SK-N-SH treated with all-trans-retinoic acid at 6 μM for 48 hours (cell line): ENCODE measurements around the gene UEVLD.

Experiments used
- ATAC-seq: fragments of 200-7000 bp; cut with Tn5 transposase; 3 replicates; pipeline ENCODE4 v1.9.1; 2020; ENCODE audit warnings: mild to moderate bottlenecking, moderate library complexity
- BACH2 ChIP-seq: fragments of 250-450 bp; sonication (Bioruptor Pico); IDR thresholded peaks from 2 replicates; pipeline ENCODE4 v1.9.0; 2021; ENCODE audit warnings: mild to moderate bottlenecking, borderline replicate concordance
- CREB5 ChIP-seq: fragments of 250-450 bp; sonication (Bioruptor Pico); IDR thresholded peaks from 2 replicates; pipeline ENCODE4 v1.5.1; 2020; ENCODE audit warnings: low read depth, mild to moderate bottlenecking, moderate library complexity
- CSDC2 ChIP-seq: fragments of 250-450 bp; sonication (Bioruptor Pico); IDR thresholded peaks from 2 replicates; pipeline ENCODE4 v1.5.0; 2020; ENCODE audit warnings: mild to moderate bottlenecking, moderate library complexity
- CSRNP3 ChIP-seq: fragments of 250-450 bp; sonication (Bioruptor Pico); IDR thresholded peaks from 2 replicates; pipeline ENCODE4 v1.5.1; 2021; ENCODE audit warnings: mild to moderate bottlenecking, moderate library complexity
- ESRRG ChIP-seq: fragments of 250-450 bp; sonication (Bioruptor Pico); IDR thresholded peaks from 2 replicates; pipeline ENCODE4 v1.6.1; 2021; ENCODE audit warnings: mild to moderate bottlenecking
- GLIS3 ChIP-seq: fragments of 250-450 bp; sonication (Bioruptor Pico); IDR thresholded peaks from 2 replicates; pipeline ENCODE4 v1.5.0; 2020; ENCODE audit warnings: mild to moderate bottlenecking, moderate library complexity
- ISL1 ChIP-seq: fragments of 250-450 bp; sonication (Bioruptor Pico); IDR thresholded peaks from 2 replicates; pipeline ENCODE4 v2.1.2; 2022; ENCODE audit warnings: mild to moderate bottlenecking, moderate library complexity
- OSR1 ChIP-seq: fragments of 250-450 bp; sonication (Bioruptor Pico); IDR thresholded peaks from 2 replicates; pipeline ENCODE4 v1.8.0; 2022; ENCODE audit warnings: moderate library complexity, mild to moderate bottlenecking, inconsistent platforms
- PPARA ChIP-seq: fragments of 250-450 bp; sonication (Bioruptor Pico); IDR thresholded peaks from 2 replicates; pipeline ENCODE4 v1.5.0; 2020; ENCODE audit warnings: mild to moderate bottlenecking, borderline replicate concordance
- RARB ChIP-seq: fragments of 250-450 bp; sonication (Bioruptor Pico); IDR thresholded peaks from 2 replicates; pipeline ENCODE4 v1.8.0; 2021; ENCODE audit warnings: mild to moderate bottlenecking, moderate library complexity
- SNAI2 ChIP-seq: fragments of 250-450 bp; sonication (Bioruptor Pico); IDR thresholded peaks from 2 replicates; pipeline ENCODE4 v1.5.0; 2020; ENCODE audit warnings: mild to moderate bottlenecking, moderate library complexity
- TCF4 ChIP-seq: fragments of 250-450 bp; sonication (Bioruptor Pico); IDR thresholded peaks from 2 replicates; pipeline ENCODE4 v1.8.0; 2021; ENCODE audit warnings: mild to moderate bottlenecking, moderate library complexity, borderline replicate concordance
- TSHZ2 ChIP-seq: fragments of 250-450 bp; sonication (Bioruptor Pico); IDR thresholded peaks from 2 replicates; pipeline ENCODE4 v1.5.0; 2020; ENCODE audit warnings: mild to moderate bottlenecking, moderate library complexity
- ZC3H10 ChIP-seq: fragments of 250-450 bp; sonication (Bioruptor Pico); IDR thresholded peaks from 2 replicates; pipeline ENCODE4 v1.5.1; 2021; ENCODE audit warnings: mild to moderate bottlenecking, moderate library complexity
- ZFP30 ChIP-seq: fragments of 450-650 bp; formaldehyde crosslinking; IDR thresholded peaks from 2 replicates; pipeline ENCODE4 v1.5.0; 2022; ENCODE audit warnings: mild to moderate bottlenecking, moderate library complexity
- ZNF565 ChIP-seq: fragments of 450-650 bp; formaldehyde crosslinking; conservative IDR thresholded peaks from 2 replicates; pipeline ENCODE4 v1.5.0; 2020; ENCODE audit warnings: low read depth, mild to moderate bottlenecking, moderate library complexity
- ZNF8 ChIP-seq: fragments of 450-650 bp; formaldehyde crosslinking; IDR thresholded peaks from 2 replicates; pipeline ENCODE4 v1.5.0; 2020; ENCODE audit warnings: mild to moderate bottlenecking, moderate library complexity
- TF ChIP-seq, protein P1 (sequence below): fragments of 250-450 bp; sonication (Bioruptor Pico); IDR thresholded peaks from 2 replicates; pipeline ENCODE4 v1.8.0; 2021; ENCODE audit warnings: low read depth, mild to moderate bottlenecking, moderate library complexity, borderline replicate concordance
- TF ChIP-seq, protein P2 (sequence below): fragments of 250-450 bp; sonication (Bioruptor Pico); IDR thresholded peaks from 2 replicates; pipeline ENCODE4 v1.8.0; 2020; ENCODE audit warnings: mild to moderate bottlenecking, moderate library complexity, borderline replicate concordance

Gene UEVLD

DNA sequence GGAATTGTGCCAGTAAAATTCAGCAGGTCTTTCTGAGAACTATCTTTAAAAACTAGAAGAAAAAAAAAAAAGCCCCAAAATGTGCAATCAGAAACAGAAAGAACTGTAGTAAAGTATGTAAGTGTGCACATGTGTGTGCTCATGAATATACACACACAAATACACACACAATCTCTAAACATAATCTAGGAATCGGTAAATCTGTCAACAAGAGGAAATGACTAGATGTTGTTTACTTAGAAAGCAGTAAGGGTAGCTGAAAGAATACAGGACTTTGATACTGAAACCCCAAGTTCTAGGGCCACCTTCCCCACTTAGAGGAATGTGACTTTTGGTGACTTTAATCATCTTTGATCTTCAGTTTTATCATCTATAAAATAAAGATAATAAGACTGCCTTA is 13.2 kb downstream of the UEVLD start (continued):
- TF ChIP-seq CSDC2 (no peak), ZFP30 (CRISPR knock-in tag) (no peak), ESRRG (CRISPR knock-in tag) (no peak), ZNF565 (no peak), TCF4 (no peak)
- TF ChIP-seq, all 23 proteins: peak for 0

GRCh38 chr11:18567081-18567480 is 21.5 kb downstream of the UEVLD start:
- TF ChIP-seq, protein P1, sequence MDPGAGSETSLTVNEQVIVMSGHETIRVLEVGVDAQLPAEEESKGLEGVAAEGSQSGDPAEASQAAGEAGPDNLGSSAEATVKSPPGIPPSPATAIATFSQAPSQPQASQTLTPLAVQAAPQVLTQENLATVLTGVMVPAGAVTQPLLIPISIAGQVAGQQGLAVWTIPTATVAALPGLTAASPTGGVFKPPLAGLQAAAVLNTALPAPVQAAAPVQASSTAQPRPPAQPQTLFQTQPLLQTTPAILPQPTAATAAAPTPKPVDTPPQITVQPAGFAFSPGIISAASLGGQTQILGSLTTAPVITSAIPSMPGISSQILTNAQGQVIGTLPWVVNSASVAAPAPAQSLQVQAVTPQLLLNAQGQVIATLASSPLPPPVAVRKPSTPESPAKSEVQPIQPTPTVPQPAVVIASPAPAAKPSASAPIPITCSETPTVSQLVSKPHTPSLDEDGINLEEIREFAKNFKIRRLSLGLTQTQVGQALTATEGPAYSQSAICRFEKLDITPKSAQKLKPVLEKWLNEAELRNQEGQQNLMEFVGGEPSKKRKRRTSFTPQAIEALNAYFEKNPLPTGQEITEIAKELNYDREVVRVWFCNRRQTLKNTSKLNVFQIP = no peak
- TF ChIP-seq CSDC2 (no peak), ZC3H10 (CRISPR knock-in tag) (no peak), ZFP30 (CRISPR knock-in tag) (no peak), PPARA (no peak), CREB5 (CRISPR knock-in tag) (no peak), CSRNP3 (CRISPR knock-in tag) (no peak), ESRRG (CRISPR knock-in tag) (no peak), BACH2 (CRISPR knock-in tag) (no peak), TCF4 (no peak), RARB (no peak), TSHZ2 (no peak), ZNF8 (CRISPR knock-in tag) (no peak), SNAI2 (CRISPR knock-in tag) (no peak), ZNF565 (no peak), GLIS3 (CRISPR knock-in tag) (no peak), OSR1 (CRISPR knock-in tag) (no peak), ISL1 (CRISPR knock-in tag) (no peak)
- TF ChIP-seq, protein P2, sequence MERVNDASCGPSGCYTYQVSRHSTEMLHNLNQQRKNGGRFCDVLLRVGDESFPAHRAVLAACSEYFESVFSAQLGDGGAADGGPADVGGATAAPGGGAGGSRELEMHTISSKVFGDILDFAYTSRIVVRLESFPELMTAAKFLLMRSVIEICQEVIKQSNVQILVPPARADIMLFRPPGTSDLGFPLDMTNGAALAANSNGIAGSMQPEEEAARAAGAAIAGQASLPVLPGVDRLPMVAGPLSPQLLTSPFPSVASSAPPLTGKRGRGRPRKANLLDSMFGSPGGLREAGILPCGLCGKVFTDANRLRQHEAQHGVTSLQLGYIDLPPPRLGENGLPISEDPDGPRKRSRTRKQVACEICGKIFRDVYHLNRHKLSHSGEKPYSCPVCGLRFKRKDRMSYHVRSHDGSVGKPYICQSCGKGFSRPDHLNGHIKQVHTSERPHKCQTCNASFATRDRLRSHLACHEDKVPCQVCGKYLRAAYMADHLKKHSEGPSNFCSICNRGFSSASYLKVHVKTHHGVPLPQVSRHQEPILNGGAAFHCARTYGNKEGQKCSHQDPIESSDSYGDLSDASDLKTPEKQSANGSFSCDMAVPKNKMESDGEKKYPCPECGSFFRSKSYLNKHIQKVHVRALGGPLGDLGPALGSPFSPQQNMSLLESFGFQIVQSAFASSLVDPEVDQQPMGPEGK (CRISPR knock-in tag) = no peak
- ATAC-seq = peak; percentile 38; the same call in 1 of the 3 replicates

DNA sequence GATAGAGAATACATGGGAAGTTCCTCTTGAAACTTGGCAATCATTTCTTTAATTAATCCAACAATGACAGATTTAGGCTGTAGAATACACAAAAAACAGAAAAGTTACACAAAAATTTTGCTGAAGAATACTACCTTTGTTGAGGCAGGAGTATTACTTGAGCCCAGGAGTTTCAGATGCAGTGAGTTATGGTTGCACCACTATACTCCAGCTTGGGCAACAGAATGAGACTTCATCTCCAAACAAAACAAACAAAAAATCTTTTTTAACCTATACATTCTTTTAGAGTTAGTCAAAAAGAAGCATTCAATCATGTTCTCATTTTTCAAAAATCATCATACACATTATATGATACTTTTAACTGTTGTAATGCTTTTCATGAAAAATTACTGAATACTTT is 22.1 kb downstream of the UEVLD start:
- no peak for ATAC-seq
- no peak for TF ChIP-seq ZNF8 (CRISPR knock-in tag)
- no peak for TF ChIP-seq BACH2 (CRISPR knock-in tag)
- no peak for TF ChIP-seq OSR1 (CRISPR knock-in tag)
- TF ChIP-seq ZC3H10 (CRISPR knock-in tag) = no peak
- no peak for TF ChIP-seq GLIS3 (CRISPR knock-in tag)
- no peak for TF ChIP-seq CREB5 (CRISPR knock-in tag)
- no peak for TF ChIP-seq ZFP30 (CRISPR knock-in tag)
- TF ChIP-seq CSRNP3 (CRISPR knock-in tag) = no peak
